Activated CD4-positive, alpha-beta T cell treated with anti-CD3 and anti-CD28 coated beads for 1 hour (primary cell): ENCODE measurements around the gene SMIM1.

Experiments
- DNase-seq: peaks from one replicate; pipeline ENCODE4 v3.0.0-alpha.2; 2020

The SMIM1 gene

GRCh38 chr1:3822421-3822820, 49.9 kb downstream of the SMIM1 start:
- no peak for DNase-seq

- DNase-seq, result no peak
Observed at GRCh38 chr1:3824650-3825049, 52.1 kb downstream of the SMIM1 start.

- no peak for DNase-seq
Observed at GRCh38 chr1:3825356-3825755, 52.8 kb downstream of the SMIM1 start.
